Brain microvascular endothelial cell (primary cell): ENCODE measurements around the gene TCF20.

Experiments
- DNase-seq: peaks from one replicate; pipeline ENCODE4 v3.0.0-alpha.2; 2020
- H3K27ac ChIP-seq: fragments of 250-450 bp; sonication (Bioruptor Pico); 2 replicates; pipeline ENCODE4 v1.5.1; 2020; ENCODE audit warnings: mild to moderate bottlenecking, moderate library complexity
- H3K27me3 ChIP-seq: fragments of 250-450 bp; sonication (Bioruptor Pico); replicated peaks from 2 replicates; pipeline ENCODE4 v1.5.1; 2020; ENCODE audit warnings: mild to moderate bottlenecking
- H3K36me3 ChIP-seq: fragments of 250-450 bp; sonication (Bioruptor Pico); replicated peaks from 2 replicates; pipeline ENCODE4 v1.5.1; 2020; ENCODE audit warnings: mild to moderate bottlenecking
- H3K4me3 ChIP-seq: 2 replicates; pipeline ENCODE4 v1.5.1; 2011; ENCODE audit warnings: low read depth, mild to moderate bottlenecking, control low read depth, low read length, moderate library complexity
- CTCF ChIP-seq: IDR thresholded peaks from 2 replicates; pipeline ENCODE4 v1.5.1; 2011; ENCODE audit warnings: low read depth, mild to moderate bottlenecking, moderate library complexity, low read length, control low read depth, inconsistent platforms; ENCODE audit errors: missing control alignments
- in situ Hi-C: cut with HindIII; loops from 2 replicates; pipeline ENCODE4 v1.10.0; 2017; ENCODE audit warnings: low sequenced_read_pairs, low pct_ligation_motif_present

The TCF20 gene

GRCh38 chr22:42225841-42226240 is 44.6 kb downstream of the TCF20 start:
- H3K27ac ChIP-seq = no peak overlapping the region
- in situ Hi-C loops = no loop called here
- no peak overlapping the region for H3K4me3 ChIP-seq
- H3K27me3 ChIP-seq = no peaks in the 10 kb centered on the region
- TF ChIP-seq CTCF = no peak
- no peak for DNase-seq
- H3K36me3 ChIP-seq = no peaks in the 10 kb centered on the region

- Histone ChIP-seq H3K27ac (no peak overlapping the region), H3K27me3 (no peaks in the 10 kb centered on the region), H3K36me3 (no peaks in the 10 kb centered on the region), H3K4me3 (no peak overlapping the region)
- DNase-seq = no peak
- no peak for TF ChIP-seq CTCF
- in situ Hi-C loops = no loop called here
Observed at GRCh38 chr22:42222140-42222539, 48.3 kb downstream of the TCF20 start.
